Fibroblast of lung (primary cell): ENCODE data around the gene FAM240B. TPM values are rescaled to one million over a fixed set of nuclear protein-coding genes. Genes with fewer than 3 reads are reported as not detected.

Source experiments
- DNase-seq, 2 donors: peaks; one replicate each; pipeline versions ENCODE4 v3.0.0 to v3.0.0-alpha.2; 2010; ENCODE audit warnings: low read depth in 2 of 2
- H2AFZ ChIP-seq: 2 replicates; pipeline ENCODE4 v1.5.1; 2012; ENCODE audit warnings: low read length, control low read depth, inconsistent platforms
- H3K27ac ChIP-seq: 2 replicates; pipeline ENCODE4 v1.5.1; 2011; ENCODE audit warnings: low read length, control low read depth; ENCODE audit not compliant: insufficient read depth
- H3K27me3 ChIP-seq: 2 replicates; pipeline ENCODE4 v1.5.1; 2011; ENCODE audit warnings: mild to moderate bottlenecking, low read length; ENCODE audit not compliant: control insufficient read depth, insufficient read depth
- H3K36me3 ChIP-seq: 2 replicates; pipeline ENCODE4 v1.5.1; 2011; ENCODE audit warnings: low read length; ENCODE audit not compliant: control insufficient read depth, insufficient read depth
- H3K4me1 ChIP-seq: 2 replicates; pipeline ENCODE4 v1.5.1; 2011; ENCODE audit warnings: low read length; ENCODE audit not compliant: control insufficient read depth, insufficient read depth; ENCODE audit errors: extremely low read depth
- H3K4me2 ChIP-seq: 2 replicates; pipeline ENCODE4 v1.5.1; 2011; ENCODE audit warnings: low read length, control low read depth; ENCODE audit not compliant: insufficient read depth; ENCODE audit errors: extremely low read depth
- H3K4me3 ChIP-seq, 4 experiments: fragments of 200-600 bp in 1 of 4; sonication (generic) in 1 of 4; replicated peaks in 1 of 4; 2 replicates each; pipeline ENCODE4 v1.5.1; 2011 to 2016; ENCODE audit warnings: low read length in 4 of 4, low read depth in 3 of 4, mild to moderate bottlenecking in 3 of 4, control low read depth in 2 of 4, inconsistent platforms in 1 of 4, mixed read lengths in 1 of 4; ENCODE audit not compliant: insufficient read depth in 1 of 4; ENCODE audit errors: control extremely low read depth in 1 of 4
- H3K79me2 ChIP-seq: 2 replicates; pipeline ENCODE4 v1.5.1; 2012; ENCODE audit warnings: mild to moderate bottlenecking, low read length, inconsistent platforms; ENCODE audit not compliant: control insufficient read depth, insufficient read depth
- H3K9ac ChIP-seq: 2 replicates; pipeline ENCODE4 v1.5.1; 2011; ENCODE audit warnings: mild to moderate bottlenecking, low read length, control low read depth; ENCODE audit not compliant: insufficient read depth
- H3K9me3 ChIP-seq: 2 replicates; pipeline ENCODE4 v1.5.1; 2012; ENCODE audit warnings: low read depth, low read length; ENCODE audit not compliant: control insufficient read depth, insufficient read depth
- H4K20me1 ChIP-seq: 2 replicates; pipeline ENCODE4 v1.5.1; 2011; ENCODE audit warnings: low read length; ENCODE audit not compliant: control insufficient read depth, insufficient read depth; ENCODE audit errors: extremely low read depth
- EZH2 ChIP-seq: IDR thresholded peaks from 2 replicates; pipeline ENCODE4 v1.5.1; 2012; ENCODE audit warnings: low read length, control low read depth, mild to moderate bottlenecking; ENCODE audit errors: missing control alignments
- polyA plus RNA-seq, 2 donors: library from polyadenylated mRNA; depleted of rRNA in 1 of 2; stranded (reverse) in 1 of 2; unstranded in 1 of 2; fragments of >200 nt; gene quantifications; 2 replicates each; pipeline ENCODE4 v1.2.1, GENCODE V29; 2011 to 2012; ENCODE audit warnings: missing spikeins in 1 of 2
- total RNA-seq: library from RNA; depleted of rRNA; stranded (reverse); fragments of >200 nt; gene quantifications from 2 replicates; pipeline ENCODE4 v1.2.1, GENCODE V29; 2014
- TF ChIP-seq, protein P1 (sequence below), 2 donors: IDR thresholded peaks in 1 of 2; conservative IDR thresholded peaks in 1 of 2; 1 replicate in 1 of 2; 2 replicates in 1 of 2; pipeline ENCODE4 v1.5.1; 2011 to 2012; ENCODE audit warnings: low read length in 2 of 2, control low read depth in 1 of 2, inconsistent platforms in 1 of 2, low read depth in 1 of 2, mild to moderate bottlenecking in 1 of 2

The FAM240B gene
- total and polyA plus RNA-seq, 2 donors (not counting 1 experiment from before 2014, with no cell fraction given): not detected

DNA sequence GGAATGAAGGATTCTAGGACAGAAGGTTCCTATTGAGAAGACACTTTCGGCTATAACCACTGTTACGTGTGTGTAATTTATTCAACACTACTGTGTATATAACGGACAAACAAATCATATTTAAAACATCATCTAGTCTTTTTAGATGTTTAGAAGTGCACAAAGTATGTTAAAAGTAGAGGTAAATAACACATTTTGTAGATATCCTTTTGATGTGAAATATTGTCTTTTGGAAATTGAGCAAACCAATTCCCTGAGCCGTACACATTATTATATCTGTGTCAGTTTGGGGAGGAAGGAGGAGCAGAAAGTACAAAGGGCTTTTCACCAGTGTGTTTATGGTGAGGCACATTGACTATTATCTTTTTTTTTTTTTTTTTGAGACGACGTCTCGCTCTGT is 60.4 kb downstream of the FAM240B start:
- no peaks in the 10 kb centered on the region for H3K27me3 ChIP-seq
- H2AFZ ChIP-seq: no peak overlapping the region
- H3K79me2 ChIP-seq: no peaks in the 10 kb centered on the region
- no peaks in the 10 kb centered on the region for H3K9me3 ChIP-seq
- H3K36me3 ChIP-seq: no peaks in the 10 kb centered on the region
- H3K9ac ChIP-seq: no peak overlapping the region
- H3K27ac ChIP-seq: no peak overlapping the region
- TF ChIP-seq, protein P1, sequence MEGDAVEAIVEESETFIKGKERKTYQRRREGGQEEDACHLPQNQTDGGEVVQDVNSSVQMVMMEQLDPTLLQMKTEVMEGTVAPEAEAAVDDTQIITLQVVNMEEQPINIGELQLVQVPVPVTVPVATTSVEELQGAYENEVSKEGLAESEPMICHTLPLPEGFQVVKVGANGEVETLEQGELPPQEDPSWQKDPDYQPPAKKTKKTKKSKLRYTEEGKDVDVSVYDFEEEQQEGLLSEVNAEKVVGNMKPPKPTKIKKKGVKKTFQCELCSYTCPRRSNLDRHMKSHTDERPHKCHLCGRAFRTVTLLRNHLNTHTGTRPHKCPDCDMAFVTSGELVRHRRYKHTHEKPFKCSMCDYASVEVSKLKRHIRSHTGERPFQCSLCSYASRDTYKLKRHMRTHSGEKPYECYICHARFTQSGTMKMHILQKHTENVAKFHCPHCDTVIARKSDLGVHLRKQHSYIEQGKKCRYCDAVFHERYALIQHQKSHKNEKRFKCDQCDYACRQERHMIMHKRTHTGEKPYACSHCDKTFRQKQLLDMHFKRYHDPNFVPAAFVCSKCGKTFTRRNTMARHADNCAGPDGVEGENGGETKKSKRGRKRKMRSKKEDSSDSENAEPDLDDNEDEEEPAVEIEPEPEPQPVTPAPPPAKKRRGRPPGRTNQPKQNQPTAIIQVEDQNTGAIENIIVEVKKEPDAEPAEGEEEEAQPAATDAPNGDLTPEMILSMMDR (conservative IDR thresholded peaks at IDR 0.05 in 1 of 2, IDR thresholded peaks at IDR 0.05 in 1 of 2; ENCODE audit: low read depth in 1 of 2, low read length in 2 of 2): no peak
- DNase-seq: no peak
- no peak overlapping the region for H3K4me3 ChIP-seq
- no peaks in the 10 kb centered on the region for H4K20me1 ChIP-seq
- no peaks in the 10 kb centered on the region for H3K4me1 ChIP-seq
- H3K4me2 ChIP-seq: no peak overlapping the region

DNA sequence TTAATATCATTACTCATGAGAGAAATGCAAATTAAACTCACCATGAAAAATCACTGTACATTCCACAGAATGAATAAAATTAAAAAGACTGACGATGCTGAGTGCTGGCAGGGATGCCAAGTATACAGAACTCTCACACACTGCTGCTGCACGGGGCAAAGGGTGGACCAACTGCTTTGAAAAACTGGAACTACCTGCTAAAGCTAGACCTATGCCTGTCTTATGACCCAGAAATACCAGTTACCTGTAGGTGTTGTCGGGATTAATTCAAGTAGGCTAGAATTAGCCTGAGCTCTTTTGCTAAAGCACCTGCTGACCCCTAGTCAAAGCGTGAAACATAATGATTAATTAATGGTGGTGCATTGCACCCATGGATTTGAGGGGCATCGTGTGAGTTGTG is 63.0 kb downstream of the FAM240B start:
- Histone ChIP-seq H3K27me3 (no peaks in the 10 kb centered on the region), H3K27ac (no peak overlapping the region), H4K20me1 (no peaks in the 10 kb centered on the region), H3K79me2 (no peaks in the 10 kb centered on the region), H2AFZ (no peak overlapping the region), H3K9ac (no peak overlapping the region), H3K4me3 (no peak overlapping the region), H3K4me2 (no peak overlapping the region), H3K4me1 (no peaks in the 10 kb centered on the region), H3K9me3 (no peaks in the 10 kb centered on the region), H3K36me3 (no peaks in the 10 kb centered on the region)
- no peak for DNase-seq
- TF ChIP-seq, protein P1 (conservative IDR thresholded peaks at IDR 0.05 in 1 of 2, IDR thresholded peaks at IDR 0.05 in 1 of 2; ENCODE audit: low read depth in 1 of 2, low read length in 2 of 2): no peak
- no peak for TF ChIP-seq EZH2

DNA sequence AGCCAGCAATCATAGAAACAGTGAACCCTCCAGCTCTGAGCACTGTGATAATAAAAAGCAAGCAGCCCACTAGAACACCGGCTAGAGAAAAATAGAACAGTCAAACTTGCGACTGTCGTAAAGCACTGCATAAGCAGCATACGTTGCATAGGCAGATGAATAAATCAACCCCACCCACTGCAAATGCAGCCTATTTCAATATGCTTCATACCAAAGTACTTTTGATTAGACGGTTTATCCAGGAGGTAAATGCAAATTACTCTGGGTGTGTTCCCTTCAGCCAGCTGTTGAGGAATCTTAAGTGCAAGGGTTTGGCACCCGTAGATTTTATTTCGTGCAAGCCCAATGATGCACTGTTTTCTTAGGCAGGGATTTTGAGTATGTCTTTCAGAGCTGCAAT is 67.4 kb downstream of the FAM240B start:
- no peaks in the 10 kb centered on the region for H4K20me1 ChIP-seq
- no peak overlapping the region for H3K4me2 ChIP-seq
- no peaks in the 10 kb centered on the region for H3K9me3 ChIP-seq
- H3K9ac ChIP-seq: no peak overlapping the region
- DNase-seq: no peak
- H3K36me3 ChIP-seq: no peaks in the 10 kb centered on the region
- H3K4me3 ChIP-seq: no peak overlapping the region
- H3K4me1 ChIP-seq: no peaks in the 10 kb centered on the region
- H3K79me2 ChIP-seq: no peaks in the 10 kb centered on the region
- no peaks in the 10 kb centered on the region for H3K27me3 ChIP-seq
- TF ChIP-seq EZH2: no peak
- TF ChIP-seq, protein P1 (conservative IDR thresholded peaks at IDR 0.05 in 1 of 2, IDR thresholded peaks at IDR 0.05 in 1 of 2; ENCODE audit: low read depth in 1 of 2, low read length in 2 of 2): no peak
- no peak overlapping the region for H3K27ac ChIP-seq
- H2AFZ ChIP-seq: no peak overlapping the region
